DND-41 (cell line): Measurements from ENCODE around the gene POLE3.

ENCODE experiments used
- ATAC-seq: fragments of 200-7000 bp; cut with Tn5 transposase; 3 replicates; pipeline ENCODE4 v1.9.1; 2021; ENCODE audit warnings: low read depth; ENCODE audit not compliant: insufficient read depth
- DNase-seq: peaks from one replicate; pipeline ENCODE4 v3.0.0-alpha.2; 2020
- H2AFZ ChIP-seq: 2 replicates; pipeline ENCODE4 v1.6.0; 2012; ENCODE audit warnings: low read depth, low read length
- H3K27ac ChIP-seq: 2 replicates; pipeline ENCODE4 v1.5.1; 2012; ENCODE audit warnings: low read length, inconsistent platforms
- H3K27me3 ChIP-seq: fragments of 200-600 bp; sonication (generic); 2 replicates; pipeline ENCODE4 v1.6.0; 2012; ENCODE audit warnings: low read length, mild to moderate bottlenecking, inconsistent platforms; ENCODE audit not compliant: insufficient read depth, poor library complexity
- H3K36me3 ChIP-seq: 2 replicates; pipeline ENCODE4 v1.5.1; 2012; ENCODE audit warnings: low read length, inconsistent platforms; ENCODE audit not compliant: insufficient read depth
- H3K4me1 ChIP-seq: 2 replicates; pipeline ENCODE4 v1.5.1; 2012; ENCODE audit warnings: mild to moderate bottlenecking, low read length; ENCODE audit not compliant: insufficient read depth
- H3K4me2 ChIP-seq: 2 replicates; pipeline ENCODE4 v1.6.0; 2012; ENCODE audit warnings: mild to moderate bottlenecking, moderate library complexity, low read length, inconsistent platforms; ENCODE audit not compliant: insufficient read depth
- H3K4me3 ChIP-seq, 2 experiments: fragments of 200-600 bp in 1 of 2; shearing (Covaris generic) in 1 of 2; 2 replicates each; pipeline ENCODE4 v1.5.1; 2012 to 2016; ENCODE audit warnings: inconsistent platforms in 2 of 2, low read length in 2 of 2, mild to moderate bottlenecking in 2 of 2, low read depth in 1 of 2, moderate library complexity in 1 of 2
- H3K79me2 ChIP-seq: 2 replicates; pipeline ENCODE4 v1.6.0; 2012; ENCODE audit warnings: low read length, inconsistent platforms; ENCODE audit not compliant: insufficient read depth
- H3K9ac ChIP-seq: 2 replicates; pipeline ENCODE4 v1.6.0; 2012; ENCODE audit warnings: low read depth, mild to moderate bottlenecking, inconsistent platforms, low read length, moderate library complexity
- H3K9me3 ChIP-seq: 2 replicates; pipeline ENCODE4 v1.5.1; 2012; ENCODE audit warnings: low read length, moderate library complexity, mild to moderate bottlenecking, inconsistent platforms; ENCODE audit not compliant: insufficient read depth, severe bottlenecking
- H4K20me1 ChIP-seq: 2 replicates; pipeline ENCODE4 v1.6.0; 2012; ENCODE audit warnings: low read length; ENCODE audit not compliant: insufficient read depth
- CTCF ChIP-seq: IDR thresholded peaks from 2 replicates; pipeline ENCODE4 v1.5.1; 2012; ENCODE audit warnings: borderline replicate concordance, low read length, moderate library complexity, mild to moderate bottlenecking; ENCODE audit not compliant: poor library complexity, severe bottlenecking; ENCODE audit errors: extremely low read depth
- EZH2 ChIP-seq: IDR thresholded peaks from 3 replicates; pipeline ENCODE4 v1.6.1; 2012; ENCODE audit warnings: borderline replicate concordance, low read depth, mild to moderate bottlenecking, moderate library complexity, low read length, inconsistent platforms; ENCODE audit not compliant: severe bottlenecking

POLE3 gene

DNA sequence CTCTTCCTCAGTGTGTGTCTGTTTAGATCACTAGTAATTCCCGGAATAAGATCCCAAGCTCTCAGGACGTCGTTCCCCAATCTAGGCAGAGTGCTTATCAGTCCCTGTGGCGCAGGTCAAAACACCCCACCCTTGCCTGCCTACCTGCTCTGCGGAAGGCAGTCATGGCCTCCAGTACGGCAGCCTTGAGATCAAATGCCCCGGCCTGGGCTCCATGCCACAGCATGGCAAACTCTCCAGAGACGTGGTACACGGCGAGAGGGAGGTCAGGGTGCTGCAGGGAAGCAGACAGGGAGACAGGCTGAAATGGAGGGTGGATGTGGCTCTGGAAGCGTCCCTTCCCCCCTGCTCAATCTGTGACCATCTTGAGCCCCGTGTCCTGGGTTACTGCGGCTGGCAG lies 21.6 kb downstream of the POLE3 start:
- H3K79me2 ChIP-seq, result no peaks in the 10 kb centered on the region
- DNase-seq (no peak), ATAC-seq (no peak)
- no peak for TF ChIP-seq EZH2
- TF ChIP-seq CTCF, result no peak
- no peak overlapping the region for H3K9ac ChIP-seq
- H3K4me3 ChIP-seq, result no peak overlapping the region
- H3K9me3 ChIP-seq, result no peaks in the 10 kb centered on the region
- no peaks in the 10 kb centered on the region for H3K27me3 ChIP-seq
- H4K20me1 ChIP-seq, result no peaks in the 10 kb centered on the region
- no peak overlapping the region for H3K27ac ChIP-seq
- peaks cover 54% of the 10 kb centered on the region for H3K36me3 ChIP-seq
- no peaks in the 10 kb centered on the region for H3K4me1 ChIP-seq
- H2AFZ ChIP-seq, result no peak overlapping the region
- no peak overlapping the region for H3K4me2 ChIP-seq

DNA sequence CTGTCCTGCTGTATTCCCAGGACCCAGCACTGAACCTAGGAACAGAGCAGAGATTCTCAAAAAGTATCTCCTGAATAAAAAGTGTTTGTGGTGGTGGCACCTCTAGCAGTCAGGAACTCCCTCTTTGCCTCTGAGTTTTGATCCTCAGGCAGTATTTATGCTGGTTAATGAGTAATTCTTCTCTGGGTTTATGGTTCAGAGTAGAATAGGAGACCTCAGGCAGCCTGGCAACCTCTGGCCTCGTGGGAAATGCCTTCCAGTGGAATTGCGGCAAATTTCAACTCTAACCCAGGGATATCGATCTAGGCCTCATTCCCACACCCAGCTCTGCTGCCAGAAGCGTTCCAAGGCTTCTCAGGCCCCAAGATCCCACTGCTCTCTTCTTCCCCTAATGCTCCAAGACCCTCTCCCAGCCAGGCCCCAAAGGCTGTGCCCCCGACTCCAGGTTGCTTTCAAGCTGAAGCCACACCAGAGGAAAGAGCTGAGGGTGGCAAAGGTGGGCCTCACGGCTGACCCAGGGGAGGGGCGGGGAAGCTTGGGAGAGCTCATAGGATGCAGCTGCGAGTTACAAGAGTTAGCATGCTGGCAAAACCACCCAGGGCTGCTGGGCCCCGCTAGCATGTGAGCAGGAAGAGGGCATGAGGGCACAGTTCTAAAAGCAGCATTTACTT lies 22.8 kb downstream of the POLE3 start:
- Histone ChIP-seq H4K20me1 (no peaks in the 10 kb centered on the region), H3K4me2 (no peak overlapping the region), H3K27ac (no peak overlapping the region), H3K4me3 (no peak overlapping the region), H3K79me2 (no peaks in the 10 kb centered on the region), H3K4me1 (no peaks in the 10 kb centered on the region), H3K27me3 (no peaks in the 10 kb centered on the region), H3K9ac (no peak overlapping the region), H2AFZ (no peak overlapping the region), H3K9me3 (no peaks in the 10 kb centered on the region), H3K36me3 (peaks cover 47% of the 10 kb centered on the region)
- ATAC-seq (no peak), DNase-seq (no peak)
- TF ChIP-seq CTCF (no peak), EZH2 (no peak)

DNA sequence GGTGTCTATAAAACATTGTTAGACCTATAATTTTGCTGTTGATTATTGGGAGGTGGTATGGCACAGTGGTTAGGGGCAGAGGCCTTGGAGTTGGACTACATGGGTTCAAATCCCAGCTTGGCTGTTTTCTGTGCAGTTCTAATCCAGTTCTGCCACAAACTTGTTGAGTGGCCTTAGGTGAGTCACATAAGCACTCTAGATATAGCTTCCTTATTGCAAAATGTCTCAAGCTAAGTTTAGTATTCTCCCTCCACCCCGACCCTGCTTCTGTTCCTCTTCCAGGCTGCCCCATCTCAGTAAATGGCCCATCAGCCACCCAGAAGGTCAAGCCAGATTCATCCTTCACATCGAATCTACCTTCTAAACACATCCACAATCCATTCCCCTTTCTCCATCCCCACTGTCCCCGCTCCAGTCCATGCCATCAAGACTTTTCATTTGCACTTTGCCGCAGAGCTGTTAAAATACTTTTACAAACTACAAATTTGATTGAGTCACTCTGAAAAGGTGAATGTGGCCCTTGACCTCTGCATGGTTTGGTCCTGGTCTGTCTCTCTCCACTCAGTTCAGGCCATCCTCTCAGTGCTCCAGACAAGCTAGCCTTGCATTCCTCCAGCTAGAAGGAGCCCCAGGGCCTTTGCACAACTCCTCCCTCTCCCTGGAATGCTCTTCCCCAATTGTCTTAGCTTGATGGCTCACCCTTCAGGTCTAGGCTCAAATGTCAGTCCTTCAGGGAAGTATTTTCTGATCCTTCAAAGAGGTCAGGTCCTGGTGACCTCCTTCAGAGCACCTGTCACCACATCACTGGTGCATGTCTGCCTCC lies 23.7 kb downstream of the POLE3 start:
- no peak overlapping the region for H2AFZ ChIP-seq
- ATAC-seq (no peak), DNase-seq (no peak)
- H3K36me3 ChIP-seq, result peaks cover 39% of the 10 kb centered on the region
- no peaks in the 10 kb centered on the region for H3K27me3 ChIP-seq
- no peak overlapping the region for H3K27ac ChIP-seq
- H3K4me3 ChIP-seq, result no peak overlapping the region
- no peaks in the 10 kb centered on the region for H3K9me3 ChIP-seq
- no peaks in the 10 kb centered on the region for H4K20me1 ChIP-seq
- no peaks in the 10 kb centered on the region for H3K79me2 ChIP-seq
- no peak for TF ChIP-seq CTCF
- no peak for TF ChIP-seq EZH2
- no peaks in the 10 kb centered on the region for H3K4me1 ChIP-seq
- no peak overlapping the region for H3K9ac ChIP-seq
- no peak overlapping the region for H3K4me2 ChIP-seq
